HG03520 (cell line): ENCODE results near the gene UBXN11.

ENCODE experiments used
- ATAC-seq: cut with Tn5 transposase; IDR thresholded peaks from one replicate; pipeline ENCODE4 v1.9.1; 2021; ENCODE audit warnings: mild to moderate bottlenecking, moderate library complexity; ENCODE audit not compliant: unreplicated experiment

UBXN11 gene

DNA sequence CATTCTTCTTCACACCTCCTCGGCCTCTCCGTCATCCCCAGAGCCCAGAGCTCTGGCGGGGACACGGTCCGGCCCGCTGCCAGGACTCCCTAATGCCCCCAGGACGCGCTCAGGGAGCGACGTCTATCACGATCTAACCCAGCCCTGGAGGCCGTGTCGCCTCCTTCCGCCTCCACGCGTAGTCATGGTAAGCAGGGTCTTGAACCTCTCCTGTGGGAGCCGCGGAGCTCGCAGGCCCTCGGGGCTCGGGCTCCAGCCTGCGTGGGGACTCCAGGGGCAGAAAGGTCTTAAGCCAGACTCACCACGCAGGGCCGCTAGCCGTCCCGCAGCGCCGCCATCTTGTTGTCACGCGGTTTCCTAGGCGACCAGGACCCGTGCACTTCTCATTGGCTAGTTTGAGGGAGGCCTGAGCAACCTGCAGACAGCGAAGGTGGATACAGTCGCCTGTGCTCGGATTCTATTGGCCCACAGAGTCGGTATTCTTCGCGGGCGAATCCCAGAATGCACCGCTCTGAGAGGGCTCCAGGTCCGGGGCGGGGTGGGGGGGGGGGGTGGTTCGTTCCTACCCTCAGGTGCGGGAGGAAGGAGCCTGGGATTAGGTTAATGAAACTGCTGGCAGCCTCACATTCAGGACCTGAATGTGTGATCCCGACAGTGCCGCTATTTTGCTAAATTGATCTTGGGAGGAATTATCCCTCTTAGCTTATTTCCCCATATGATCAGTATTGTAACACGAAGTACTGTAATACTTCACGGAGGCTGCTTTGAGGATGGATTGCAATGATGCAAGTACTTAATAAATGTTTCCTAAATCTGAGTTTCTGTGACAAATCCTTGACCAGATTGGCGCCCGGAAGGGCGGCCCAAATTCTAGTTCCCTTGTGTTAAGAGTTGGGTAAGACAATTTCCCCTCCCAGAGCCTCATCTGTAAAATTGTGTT, at the start of gene UBXN11:
Gene UBXN11 (minus strand): TSS at position 347 of the 940 bp plus-strand sequence. CDS start 3,753 bp downstream, outside the sequence.
- ATAC-seq: peak; percentile 99

DNA sequence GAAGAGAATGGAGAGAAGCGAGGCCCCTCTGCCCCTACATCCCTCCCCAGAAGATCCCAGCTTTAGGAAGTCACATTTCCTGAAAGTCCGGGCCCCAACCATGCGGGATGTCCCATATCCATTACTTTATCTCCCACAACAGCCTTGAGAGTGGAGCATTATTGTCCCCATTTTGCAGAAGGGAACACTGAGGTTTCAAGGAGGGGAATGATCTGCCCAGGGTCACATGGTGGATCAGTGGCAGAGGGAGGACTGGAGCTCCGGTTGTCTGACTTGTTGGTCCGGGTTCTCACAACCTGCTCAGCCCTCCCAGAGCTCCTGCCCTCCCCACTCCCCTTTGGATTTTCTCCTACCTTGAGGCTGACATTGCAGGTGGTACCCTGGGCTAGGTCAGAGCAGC, 49.7 kb upstream of the UBXN11 start:
- no peak for ATAC-seq

GRCh38 chr1:26354972-26355371, 48.5 kb upstream of the UBXN11 start:
- no peak for ATAC-seq

DNA sequence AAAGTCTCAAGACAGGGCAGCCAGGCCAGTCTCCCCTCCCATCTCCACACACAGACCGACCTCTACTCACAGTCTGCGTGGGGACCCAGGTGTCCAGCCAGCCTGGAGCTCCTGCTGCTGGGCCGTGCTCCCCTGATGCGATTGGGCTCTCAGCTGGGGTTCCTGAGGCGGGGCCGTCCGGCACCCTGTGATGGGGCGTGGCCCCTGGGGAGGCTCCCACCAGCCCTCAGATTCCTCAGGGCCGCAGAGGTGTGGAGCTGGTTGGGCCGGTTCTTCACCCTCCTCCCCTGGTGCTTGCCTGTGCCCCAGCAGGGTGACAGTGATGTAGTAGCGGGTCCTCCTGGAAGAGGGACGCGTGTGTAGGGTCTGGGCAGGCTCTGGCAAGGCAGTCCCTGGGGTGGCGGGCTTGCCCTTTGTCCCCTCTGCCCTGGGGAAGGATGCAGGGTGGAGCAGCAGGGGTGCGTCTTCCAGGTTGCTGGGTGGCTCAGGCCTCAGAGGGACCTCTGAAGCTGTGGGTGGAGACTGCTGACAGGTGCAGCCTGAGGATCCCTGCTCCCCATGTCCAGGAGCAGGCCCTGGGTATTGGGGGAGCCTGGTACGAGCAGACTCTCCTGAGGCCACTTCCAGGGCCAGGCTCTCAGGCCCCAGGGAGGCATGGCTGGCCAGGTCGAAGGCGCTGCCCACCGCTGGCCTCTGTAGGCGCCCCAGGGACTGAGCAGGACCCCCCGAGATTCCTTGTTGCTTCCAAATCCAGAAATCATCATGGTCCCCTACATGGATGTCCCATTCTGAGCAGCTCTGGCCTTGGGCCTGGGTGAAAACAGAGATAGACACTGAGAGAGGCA, 47.8 kb upstream of the UBXN11 start, which contains the start of gene CRYBG2:
Gene CRYBG2 (minus strand): TSS at position 155 of the 845 bp plus-strand sequence. CDS start 7,473 bp downstream, outside the sequence.
- no peak for ATAC-seq

DNA sequence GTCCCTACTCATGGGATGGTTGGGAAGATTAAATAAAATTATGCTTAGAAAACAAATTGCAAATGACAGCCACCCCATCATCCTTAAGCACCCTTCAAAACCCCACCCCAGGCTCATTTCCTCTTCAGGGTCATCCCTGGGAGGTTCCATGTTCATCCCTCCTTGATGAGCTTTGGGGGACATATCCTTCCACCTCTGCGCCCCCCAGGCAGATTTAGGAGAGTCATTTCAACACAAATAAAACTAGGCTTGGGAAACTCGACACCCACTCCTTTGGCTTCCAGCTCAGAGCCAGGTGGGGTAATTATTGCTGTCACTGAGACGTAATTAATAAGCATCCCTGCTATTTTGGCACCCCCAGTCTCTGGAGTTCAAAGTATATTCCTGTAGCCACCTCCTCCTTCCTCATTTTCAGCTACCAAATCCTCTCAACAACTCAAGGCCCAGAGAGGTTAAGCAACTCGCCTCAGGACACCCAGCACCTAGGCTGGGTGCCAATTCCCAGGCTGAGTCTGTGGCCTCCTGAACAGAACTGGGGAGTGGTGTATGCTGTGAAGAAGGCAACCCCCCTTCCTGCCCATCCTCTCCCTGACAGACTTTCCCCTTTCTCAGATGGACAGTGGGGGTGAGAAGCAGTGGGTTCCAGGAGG, 46.9 kb upstream of the UBXN11 start:
- ATAC-seq: no peak

- no peak for ATAC-seq
Observed at GRCh38 chr1:26352338-26352679, 45.9 kb upstream of the UBXN11 start.

DNA sequence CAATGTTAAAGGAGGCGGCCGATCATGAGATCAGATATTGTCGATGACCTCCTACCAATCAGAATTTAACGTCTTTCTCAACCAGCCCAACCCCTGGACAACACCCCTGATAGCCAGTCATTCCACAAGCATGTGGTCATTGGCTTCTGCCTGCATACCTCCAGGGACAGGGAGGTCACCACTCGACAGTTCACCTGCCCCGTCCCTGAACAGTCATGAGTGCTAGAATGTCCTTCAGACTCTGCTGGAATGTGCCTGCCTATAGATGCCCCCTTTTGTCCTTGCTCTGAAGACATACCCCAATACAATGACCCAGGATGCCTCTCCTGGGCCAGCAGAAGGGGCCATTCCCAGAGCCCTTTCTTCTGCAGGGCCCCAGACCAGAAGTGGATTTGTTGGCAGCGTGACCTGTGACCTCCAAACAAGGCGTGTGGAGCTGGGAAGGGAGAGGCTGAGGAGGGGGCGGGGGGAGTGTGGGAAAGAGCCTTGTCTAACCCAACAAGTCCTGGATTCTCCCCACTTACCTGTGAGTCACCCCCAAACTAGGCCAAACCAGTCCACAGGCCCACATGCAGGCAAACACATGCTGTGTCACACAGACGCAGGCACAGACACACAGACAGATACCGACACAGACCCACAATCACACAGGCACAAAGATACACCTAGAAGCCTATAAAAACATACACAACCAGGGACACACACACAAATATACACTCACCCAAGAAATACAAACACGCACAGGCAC, 45.3 kb upstream of the UBXN11 start:
- ATAC-seq: no peak

DNA sequence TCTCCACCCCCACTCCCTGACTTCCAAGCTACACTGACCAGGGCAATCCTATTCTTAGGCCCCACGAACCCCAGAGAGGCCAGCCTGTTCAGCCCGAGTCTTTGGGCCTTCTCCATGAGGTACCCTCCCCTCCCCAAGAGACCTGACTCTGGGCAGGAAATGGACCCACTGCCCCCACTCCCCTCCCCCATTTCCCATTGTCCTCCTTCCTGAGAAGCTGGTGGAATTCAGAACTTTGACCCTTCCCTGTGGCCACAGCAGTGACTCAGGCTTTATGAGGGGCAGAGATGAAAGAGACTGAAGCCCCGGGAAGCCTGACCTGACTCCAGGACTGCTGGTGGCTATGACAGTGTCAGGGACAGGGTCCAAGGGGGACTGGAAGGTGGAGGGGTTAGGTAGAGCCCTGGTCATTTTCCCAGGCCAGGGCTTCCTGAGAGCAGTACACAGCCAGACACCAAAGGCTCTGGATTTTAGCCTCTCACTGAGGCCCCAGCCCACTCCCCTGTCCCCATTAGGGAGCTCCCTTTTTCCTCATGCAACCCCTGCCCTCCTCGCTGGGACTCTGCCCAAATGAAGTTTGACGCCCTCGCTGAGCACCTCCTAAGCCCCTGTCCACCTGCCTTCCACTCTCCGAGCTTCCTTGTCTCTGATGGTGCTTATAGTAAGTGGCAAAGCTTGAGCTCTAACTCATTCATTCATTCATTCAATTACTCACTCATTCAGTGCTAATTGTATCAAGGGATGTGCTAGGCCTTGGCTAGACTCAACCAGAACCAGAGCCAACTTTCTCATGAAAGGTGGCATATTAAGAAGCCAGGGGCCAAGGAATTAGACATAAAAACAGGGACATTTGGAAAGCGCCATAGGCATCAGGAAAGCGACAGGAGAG, 44.5 kb upstream of the UBXN11 start:
- ATAC-seq: no peak

DNA sequence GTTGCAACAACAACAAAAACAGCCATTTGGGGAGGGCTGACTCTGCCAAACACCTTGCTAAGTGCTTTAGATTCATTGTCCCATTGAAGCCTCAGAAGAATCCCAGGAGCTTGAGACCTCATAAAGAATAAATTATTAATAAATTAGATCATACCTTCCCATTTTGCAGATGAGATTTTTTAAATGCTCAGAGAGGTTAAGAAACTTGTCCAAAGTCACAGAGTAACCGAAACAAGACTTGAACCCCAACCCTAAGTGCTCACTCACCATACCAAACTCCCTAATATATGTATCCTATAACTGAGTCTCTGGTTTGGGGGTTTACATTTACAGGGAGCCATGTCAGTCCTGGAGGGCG, 43.9 kb upstream of the UBXN11 start:
- ATAC-seq: no peak

GRCh38 chr1:26349877-26350244, 43.4 kb upstream of the UBXN11 start:
- ATAC-seq: no peak

DNA sequence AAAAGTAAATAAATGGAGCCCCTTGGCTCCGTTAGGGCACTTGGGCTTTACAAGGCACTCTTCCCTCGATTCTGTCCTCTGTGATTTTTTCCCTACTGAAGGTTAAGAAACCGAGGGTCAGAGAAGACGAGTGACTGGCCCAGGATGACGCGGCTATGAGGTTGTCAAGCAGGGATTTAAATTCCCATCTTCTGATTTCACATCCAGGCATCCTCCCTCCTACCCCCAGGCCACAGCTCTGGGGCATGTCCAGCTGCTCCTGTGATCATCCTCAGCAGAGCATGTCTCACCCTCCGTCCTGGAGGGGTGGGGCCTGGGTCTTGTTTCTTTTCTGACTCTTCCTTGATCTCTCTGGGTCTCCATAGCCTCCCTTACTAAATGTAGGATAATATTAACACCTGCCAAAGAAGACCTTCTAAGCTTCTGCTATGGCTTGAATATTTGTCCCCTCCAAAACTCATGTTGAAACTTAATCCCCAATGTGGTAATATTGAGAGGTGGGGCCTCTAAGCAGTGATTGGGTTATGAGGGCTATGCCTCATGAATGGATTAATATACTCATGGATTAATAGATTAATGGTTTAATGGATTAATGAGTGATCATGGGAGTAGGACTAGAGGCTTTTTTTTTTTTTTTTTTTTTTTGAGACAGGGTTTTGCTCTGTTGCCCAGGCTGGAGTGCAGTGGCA, 42.9 kb upstream of the UBXN11 start:
- no peak for ATAC-seq

DNA sequence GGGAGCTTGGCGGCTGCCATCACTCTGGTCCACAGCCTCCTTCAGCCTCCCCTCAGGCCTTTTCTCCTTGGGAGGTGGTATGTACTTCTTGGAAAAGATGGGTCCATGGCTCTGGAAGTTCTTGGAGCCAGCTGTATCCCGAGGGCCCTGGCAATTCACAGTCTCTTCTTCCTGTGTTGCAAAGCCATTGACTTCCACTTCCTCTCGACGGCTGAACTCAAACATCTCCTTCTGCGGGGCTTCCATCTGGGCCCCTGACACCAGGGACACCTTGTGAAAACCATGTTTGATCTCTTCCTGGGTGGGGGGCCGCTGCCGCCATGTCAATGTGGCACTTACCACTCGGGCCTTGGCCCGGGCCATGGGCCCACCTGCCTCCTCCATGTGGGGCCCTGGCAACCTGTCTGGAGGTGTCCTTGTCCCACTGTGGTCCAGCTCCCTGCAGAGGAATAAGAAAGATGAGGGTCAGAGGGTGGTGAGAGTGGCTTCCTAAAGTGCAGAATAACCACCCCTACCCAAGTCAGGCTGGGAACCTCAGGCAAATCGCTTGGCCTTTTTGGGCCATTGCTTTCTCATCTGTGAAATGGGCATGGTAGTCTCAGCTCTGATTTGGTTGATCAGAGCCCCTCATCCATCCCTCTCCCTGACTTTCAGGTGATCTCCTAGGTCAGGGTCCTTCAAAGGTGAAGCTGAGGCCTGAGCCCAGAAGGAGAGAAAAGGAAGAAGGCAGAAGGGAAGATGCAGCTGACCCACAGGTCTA, 40.0 kb upstream of the UBXN11 start:
- no peak for ATAC-seq

GRCh38 chr1:26345718-26346117, 39.3 kb upstream of the UBXN11 start:
- ATAC-seq: no peak

- ATAC-seq: no peak
Observed at GRCh38 chr1:26344147-26344920, 37.9 kb upstream of the UBXN11 start.

GRCh38 chr1:26340047-26340481, 33.6 kb upstream of the UBXN11 start:
- no peak for ATAC-seq

GRCh38 chr1:26338670-26339069, 32.2 kb upstream of the UBXN11 start:
- ATAC-seq: no peak

DNA sequence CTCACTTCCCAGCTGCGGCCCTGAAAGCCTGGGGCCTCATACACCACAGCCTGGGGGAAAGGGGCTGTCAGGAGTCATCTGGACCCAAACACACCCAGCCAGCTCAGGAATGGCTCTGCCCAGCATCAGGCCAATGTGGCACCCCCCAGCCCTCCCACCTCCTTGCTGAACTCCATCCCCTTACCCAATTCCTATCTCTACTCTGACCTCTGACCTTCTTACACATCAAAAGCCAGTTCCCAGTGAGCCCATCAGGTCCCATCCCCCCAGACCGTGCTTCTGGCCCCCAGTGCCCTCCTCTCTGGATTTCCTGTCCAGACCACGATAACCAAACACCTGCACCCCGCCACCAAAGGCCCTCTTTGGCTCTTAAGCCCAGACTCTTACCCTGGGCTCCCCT, 31.2 kb upstream of the UBXN11 start:
- no peak for ATAC-seq

DNA sequence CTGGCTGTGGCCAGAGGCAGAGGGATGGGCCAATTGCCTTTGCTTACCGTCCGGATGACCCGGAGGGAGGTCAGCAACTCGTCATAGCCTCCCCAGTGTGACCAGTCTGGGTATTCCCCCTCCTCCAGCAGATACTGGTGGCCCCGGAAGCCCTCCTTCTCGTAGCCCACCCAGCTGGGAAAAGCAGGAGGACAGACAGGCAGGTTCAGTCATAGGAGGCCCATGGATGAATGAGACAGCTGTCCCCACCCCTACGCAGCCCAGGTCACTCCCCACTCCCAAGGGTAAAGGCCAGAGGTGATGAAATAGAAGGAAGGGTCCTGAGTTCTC, 30.7 kb upstream of the UBXN11 start:
- ATAC-seq: no peak
